H9 (cell line): ENCODE measurements around the gene SOX18. TPM values are rescaled to one million over a fixed set of nuclear protein-coding genes. Genes with fewer than 3 reads are reported as not detected.

Experiments used
- DNase-seq: peaks from one replicate; pipeline ENCODE4 v3.0.0-alpha.2; 2017
- H2AFZ ChIP-seq: one replicate; pipeline ENCODE4 v1.6.1; 2013; ENCODE audit warnings: mild to moderate bottlenecking, low read length, control low read depth, moderate library complexity
- H2AK5ac ChIP-seq: 2 replicates; pipeline ENCODE4 v1.6.1; 2013; ENCODE audit warnings: low read length, control low read depth, mixed read lengths; ENCODE audit not compliant: insufficient read length
- H2BK120ac ChIP-seq: one replicate; pipeline ENCODE4 v1.6.1; 2013; ENCODE audit warnings: low read depth, mild to moderate bottlenecking, low read length, control low read depth, inconsistent platforms; ENCODE audit not compliant: poor library complexity, severe bottlenecking
- H2BK12ac ChIP-seq: 2 replicates; pipeline ENCODE4 v1.6.1; 2013; ENCODE audit warnings: low read length, control low read depth, mixed read lengths, low read depth; ENCODE audit not compliant: insufficient read length
- H2BK15ac ChIP-seq: 2 replicates; pipeline ENCODE4 v1.6.1; 2013; ENCODE audit warnings: low read depth, low read length, control low read depth
- H2BK20ac ChIP-seq: one replicate; pipeline ENCODE4 v1.6.1; 2013; ENCODE audit warnings: low read depth, mild to moderate bottlenecking, low read length, control low read depth, inconsistent platforms; ENCODE audit not compliant: poor library complexity, severe bottlenecking
- H2BK5ac ChIP-seq: 2 replicates; pipeline ENCODE4 v1.6.1; 2013; ENCODE audit warnings: low read length, control low read depth, mixed read lengths; ENCODE audit not compliant: insufficient read length
- H3K14ac ChIP-seq: 2 replicates; pipeline ENCODE4 v1.6.1; 2013; ENCODE audit warnings: low read length, control low read depth; ENCODE audit not compliant: insufficient read depth
- H3K18ac ChIP-seq: 2 replicates; pipeline ENCODE4 v1.6.1; 2013; ENCODE audit warnings: low read depth, mild to moderate bottlenecking, mixed read lengths, low read length, control low read depth; ENCODE audit not compliant: insufficient read length
- H3K23ac ChIP-seq: 2 replicates; pipeline ENCODE4 v1.6.1; 2013; ENCODE audit warnings: low read length, control low read depth, mixed read lengths, low read depth; ENCODE audit not compliant: insufficient read length
- H3K23me2 ChIP-seq: 2 replicates; pipeline ENCODE4 v1.6.1; 2013; ENCODE audit warnings: low read depth, mild to moderate bottlenecking, mixed read lengths, low read length, control low read depth; ENCODE audit not compliant: insufficient read length, poor library complexity, severe bottlenecking
- H3K27ac ChIP-seq: 2 replicates; pipeline ENCODE4 v1.5.1; 2013; ENCODE audit warnings: low read length, control low read depth, mixed read lengths, low read depth; ENCODE audit not compliant: insufficient read length
- H3K27me3 ChIP-seq: 2 replicates; pipeline ENCODE4 v1.6.1; 2013; ENCODE audit warnings: low read length, control low read depth, inconsistent platforms; ENCODE audit not compliant: insufficient read depth
- H3K4ac ChIP-seq: 2 replicates; pipeline ENCODE4 v1.6.1; 2013; ENCODE audit warnings: low read depth, mild to moderate bottlenecking, control low read depth, inconsistent platforms, low read length, moderate library complexity
- H3K4me1 ChIP-seq: 2 replicates; pipeline ENCODE4 v1.6.1; 2013; ENCODE audit warnings: low read length, control low read depth, inconsistent platforms; ENCODE audit not compliant: insufficient read depth
- H3K4me2 ChIP-seq: 2 replicates; pipeline ENCODE4 v1.6.1; 2013; ENCODE audit warnings: low read length, control low read depth, mixed read lengths; ENCODE audit not compliant: insufficient read length, insufficient read depth
- H3K56ac ChIP-seq: 2 replicates; pipeline ENCODE4 v1.6.1; 2013; ENCODE audit warnings: low read depth, mild to moderate bottlenecking, mixed read lengths, low read length, control low read depth; ENCODE audit not compliant: insufficient read length
- H3K79me1 ChIP-seq: 2 replicates; pipeline ENCODE4 v1.6.1; 2013; ENCODE audit warnings: low read depth, mild to moderate bottlenecking, moderate library complexity, low read length, control low read depth, inconsistent platforms; ENCODE audit not compliant: insufficient read depth, poor library complexity, severe bottlenecking
- H3K79me2 ChIP-seq: 2 replicates; pipeline ENCODE4 v1.6.1; 2013; ENCODE audit warnings: low read length, control low read depth, inconsistent platforms; ENCODE audit not compliant: insufficient read depth
- H3K9ac ChIP-seq: 2 replicates; pipeline ENCODE4 v1.6.1; 2013; ENCODE audit warnings: low read length, control low read depth, mixed read lengths; ENCODE audit not compliant: insufficient read length; ENCODE audit errors: extremely low read depth
- H3K9me3 ChIP-seq: one replicate; pipeline ENCODE4 v1.6.1; 2013; ENCODE audit warnings: low read depth, low read length, inconsistent platforms; ENCODE audit not compliant: control insufficient read depth
- H3T11ph ChIP-seq: one replicate; pipeline ENCODE4 v1.6.1; 2013; ENCODE audit warnings: mild to moderate bottlenecking, low read length, control low read depth, inconsistent platforms
- H4K20me1 ChIP-seq: one replicate; pipeline ENCODE4 v1.6.1; 2013; ENCODE audit not compliant: control insufficient read depth, insufficient read length, insufficient read depth
- H4K5ac ChIP-seq: 2 replicates; pipeline ENCODE4 v1.6.1; 2013; ENCODE audit warnings: low read depth, mild to moderate bottlenecking, mixed read lengths, low read length, control low read depth; ENCODE audit not compliant: insufficient read length
- H4K8ac ChIP-seq: replicated peaks from 2 replicates; pipeline ENCODE4 v1.6.1; 2013; ENCODE audit warnings: low read length, control low read depth, mixed read lengths, low read depth; ENCODE audit not compliant: insufficient read length
- H4K91ac ChIP-seq: 2 replicates; pipeline ENCODE4 v1.6.1; 2013; ENCODE audit warnings: low read depth, mild to moderate bottlenecking, moderate library complexity, mixed read lengths, low read length, control low read depth; ENCODE audit not compliant: insufficient read length
- H3K27ac Mint-ChIP-seq, 3 experiments: 2 replicates in 2 of 3; 3 replicates in 1 of 3; pipeline ENCODE4 v1.8.0; 2020 to 2021; ENCODE audit warnings: mixed read lengths in 3 of 3, mild to moderate bottlenecking in 1 of 3, moderate library complexity in 1 of 3
- H3K27me3 Mint-ChIP-seq: 2 replicates; pipeline ENCODE4 v1.8.0; 2021; ENCODE audit warnings: low read depth, mild to moderate bottlenecking, moderate library complexity, mixed read lengths
- H3K36me3 Mint-ChIP-seq, 3 experiments: 2 replicates in 2 of 3; 3 replicates in 1 of 3; pipeline ENCODE4 v1.8.0; 2020 to 2021; ENCODE audit warnings: low read depth in 3 of 3, mixed read lengths in 3 of 3; ENCODE audit not compliant: insufficient read depth in 1 of 3
- H3K4me1 Mint-ChIP-seq, 2 experiments: 2 replicates each; pipeline ENCODE4 v1.8.0; 2020; ENCODE audit warnings: mixed read lengths in 2 of 2
- H3K4me3 Mint-ChIP-seq, 2 experiments: 2 replicates in 1 of 2; 3 replicates in 1 of 2; pipeline ENCODE4 v1.8.0; 2020 to 2021; ENCODE audit warnings: mild to moderate bottlenecking in 2 of 2, mixed read lengths in 2 of 2, moderate library complexity in 1 of 2
- H3K9me3 Mint-ChIP-seq, 2 experiments: 2 replicates in 1 of 2; 3 replicates in 1 of 2; pipeline ENCODE4 v1.8.0; 2020; ENCODE audit warnings: mild to moderate bottlenecking in 2 of 2, mixed read lengths in 2 of 2, moderate library complexity in 1 of 2
- WGBS: extraction: QIAGEN DNeasy Blood & Tissue Kit; methylation state at CpG from one replicate; pipeline ENCODE4 v1.1.7; 2013; ENCODE audit warnings: missing lambda C conversion rate, low lambda C conversion rate, mixed read lengths; ENCODE audit not compliant: insufficient read length; ENCODE audit errors: extremely low coverage; 5-methylcytosine and 5-hydroxymethylcytosine counted together
- total RNA-seq: library from RNA; stranded (reverse); gene quantifications from 2 replicates; pipeline ENCODE4 v1.2.1, GENCODE V29; 2021
- TF ChIP-seq, protein P1 (sequence below): fragments of 200-600 bp; sonication (generic); conservative IDR thresholded peaks from 3 replicates; pipeline ENCODE4 v1.8.0; 2021; ENCODE audit warnings: antibody characterized with exemption, mild to moderate bottlenecking

The SOX18 gene
- total RNA-seq, 1 experiment from 2014 or later = 2.0 TPM

- Histone ChIP-seq H3K9ac (no peak overlapping the region), H4K20me1 (no peaks in the 10 kb centered on the region), H2AFZ (no peak overlapping the region), H4K5ac (no peak overlapping the region), H4K8ac (no peak overlapping the region), H4K91ac (no peak overlapping the region), H3K79me1 (no peaks in the 10 kb centered on the region), H2BK15ac (no peak overlapping the region), H3K23me2 (peaks cover 11% of the 10 kb centered on the region), H3K27me3 (peaks cover 10% of the 10 kb centered on the region; the same call in 1 of the 2 replicates), H3K27ac (no peak overlapping the region), H3T11ph (no peak overlapping the region), H3K4me2 (no peak overlapping the region), H3K56ac (no peak overlapping the region), H2BK5ac (no peak overlapping the region), H2BK12ac (no peak overlapping the region), H3K4ac (no peak overlapping the region), H3K14ac (no peak overlapping the region), H3K9me3 (no peaks in the 10 kb centered on the region), H3K18ac (no peak overlapping the region), H3K4me1 (peaks cover 5% of the 10 kb centered on the region), H3K23ac (no peak overlapping the region), H2BK20ac (no peak overlapping the region), H2BK120ac (no peak overlapping the region), H3K79me2 (no peaks in the 10 kb centered on the region), H2AK5ac (no peak overlapping the region)
- WGBS = no CpG with 5 or more reads among the region's 17 CpGs
- H3K4me3 Mint-ChIP-seq = no peak overlapping the region
- H3K27me3 Mint-ChIP-seq = peaks cover 33% of the 10 kb centered on the region
- DNase-seq = no peak
- H3K9me3 Mint-ChIP-seq = peaks cover 0 to 2% of the 10 kb centered on the region in 2 experiments; a peak in 1 of 5 replicates
- no peak overlapping the region for H3K27ac Mint-ChIP-seq
- peaks cover 0 to 30% (median 16%) of the 10 kb centered on the region in 3 experiments; a peak in 5 of 7 replicates for H3K36me3 Mint-ChIP-seq
- TF ChIP-seq, protein P1, sequence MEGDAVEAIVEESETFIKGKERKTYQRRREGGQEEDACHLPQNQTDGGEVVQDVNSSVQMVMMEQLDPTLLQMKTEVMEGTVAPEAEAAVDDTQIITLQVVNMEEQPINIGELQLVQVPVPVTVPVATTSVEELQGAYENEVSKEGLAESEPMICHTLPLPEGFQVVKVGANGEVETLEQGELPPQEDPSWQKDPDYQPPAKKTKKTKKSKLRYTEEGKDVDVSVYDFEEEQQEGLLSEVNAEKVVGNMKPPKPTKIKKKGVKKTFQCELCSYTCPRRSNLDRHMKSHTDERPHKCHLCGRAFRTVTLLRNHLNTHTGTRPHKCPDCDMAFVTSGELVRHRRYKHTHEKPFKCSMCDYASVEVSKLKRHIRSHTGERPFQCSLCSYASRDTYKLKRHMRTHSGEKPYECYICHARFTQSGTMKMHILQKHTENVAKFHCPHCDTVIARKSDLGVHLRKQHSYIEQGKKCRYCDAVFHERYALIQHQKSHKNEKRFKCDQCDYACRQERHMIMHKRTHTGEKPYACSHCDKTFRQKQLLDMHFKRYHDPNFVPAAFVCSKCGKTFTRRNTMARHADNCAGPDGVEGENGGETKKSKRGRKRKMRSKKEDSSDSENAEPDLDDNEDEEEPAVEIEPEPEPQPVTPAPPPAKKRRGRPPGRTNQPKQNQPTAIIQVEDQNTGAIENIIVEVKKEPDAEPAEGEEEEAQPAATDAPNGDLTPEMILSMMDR = no peak
- H3K4me1 Mint-ChIP-seq = peaks cover 25% of the 10 kb centered on the region in 2 experiments
These were observed 12.9 kb downstream of the SOX18 start for GRCh38 chr20:64036346-64037198.
